Renal cortex interstitium (tissue), 11 donors: ENCODE measurements around the gene ZFPL1. TPM values are rescaled to one million over a fixed set of nuclear protein-coding genes. Genes with fewer than 3 reads are reported as not detected.

ENCODE experiments used
- DNase-seq, 11 donors: peaks; one replicate each; pipeline ENCODE4 v3.0.0-alpha.2; 2013; ENCODE audit warnings: low read depth in 9 of 11, low spot score in 4 of 11; ENCODE audit errors: extremely low read depth in 1 of 11
- polyA plus RNA-seq, 3 donors: library from polyadenylated mRNA; unstranded; fragments of 120-200 nt; gene quantifications; one replicate each; pipeline ENCODE4 v1.2.1, GENCODE V29; 2013; ENCODE audit not compliant: insufficient read length in 3 of 3

Gene ZFPL1
- polyA plus RNA-seq, 3 donors = 26.6 to 38.4 (median 30.7) TPM

- peak in 10 of 11 donors; percentile 72 to 91 (median 82) for DNase-seq
These were observed 50.4 kb downstream of the ZFPL1 start, which contains the start of gene SYVN1 for GRCh38 chr11:65134240-65134951. SYVN1 (minus strand) TSS chr11:65134519; CDS start chr11:65133601, 918 bp downstream.

GRCh38 chr11:65134952-65135632 is 51.1 kb downstream of the ZFPL1 start:
- peak; percentile 82 to 96 (median 92) for DNase-seq

- DNase-seq = no peak
These were observed 51.7 kb downstream of the ZFPL1 start for GRCh38 chr11:65135633-65136145.

- DNase-seq = no peak
These were observed 52.6 kb downstream of the ZFPL1 start for GRCh38 chr11:65136515-65137096.

Other genes starting within 250 kb of the ZFPL1 start
- gene CDC42BPG, start 239.6 kb upstream of the ZFPL1 start, polyA plus RNA-seq = 1 to 10 TPM; 4.0 to 6.3 (median 5.8) TPM
- 10 to 100 TPM; 54.8 to 67.9 (median 60.8) TPM for gene EHD1, start 205.6 kb upstream of the ZFPL1 start, polyA plus RNA-seq
- 10 to 100 TPM; 16.7 to 25.3 (median 21.7) TPM for gene ATG2A, start 167.0 kb upstream of the ZFPL1 start, polyA plus RNA-seq
- gene PPP2R5B, start 159.5 kb upstream of the ZFPL1 start, polyA plus RNA-seq = 10 to 100 TPM; 15.2 to 18.4 (median 16.1) TPM
- 1 to 10 TPM; 1.6 to 3.0 (median 2.4) TPM for gene GPHA2, start 148.3 kb upstream of the ZFPL1 start, polyA plus RNA-seq
- gene MAJIN, start 112.1 kb upstream of the ZFPL1 start, polyA plus RNA-seq = 1 to 10 TPM in 2 of 3 donors, under 1 TPM in 1; 0.76 to 1.2 (median 1.1) TPM
- 1 to 10 TPM; 2.3 to 3.5 (median 3.0) TPM for gene BATF2, start 87.3 kb upstream of the ZFPL1 start, polyA plus RNA-seq
- gene ARL2, start 70.1 kb upstream of the ZFPL1 start, polyA plus RNA-seq = 10 to 100 TPM; 49.0 to 73.9 (median 63.6) TPM
- gene SNX15, start 56.8 kb upstream of the ZFPL1 start, polyA plus RNA-seq = 10 to 100 TPM; 21.4 to 33.1 (median 27.1) TPM
- 10 to 100 TPM in 2 of 3 donors, 1 to 10 TPM in 1; 8.8 to 18.6 (median 10.5) TPM for gene SAC3D1, start 43.0 kb upstream of the ZFPL1 start, polyA plus RNA-seq
- 10 to 100 TPM in 2 of 3 donors, 1 to 10 TPM in 1; 9.5 to 14.5 (median 10.7) TPM for gene NAALADL1, start 25.7 kb upstream of the ZFPL1 start, polyA plus RNA-seq
- 10 to 100 TPM; 16.3 to 24.5 (median 20.1) TPM for gene CDCA5, start 182 bp upstream of the ZFPL1 start, polyA plus RNA-seq
- 100 to 1,000 TPM in 2 of 3 donors, 10 to 100 TPM in 1; 85.0 to 146 (median 138) TPM for gene VPS51, start 12.0 kb downstream of the ZFPL1 start, polyA plus RNA-seq
- gene TM7SF2, start 27.6 kb downstream of the ZFPL1 start, polyA plus RNA-seq = 10 to 100 TPM; 66.3 to 91.9 (median 82.8) TPM
- gene ZNHIT2, start 33.5 kb downstream of the ZFPL1 start, polyA plus RNA-seq = 1 to 10 TPM; 5.3 to 9.4 (median 9.1) TPM
- 100 to 1,000 TPM; 528 to 810 (median 808) TPM for gene FAU, start 37.9 kb downstream of the ZFPL1 start, polyA plus RNA-seq
- 10 to 100 TPM; 55.7 to 59.3 (median 57.2) TPM for gene MRPL49, start 38.1 kb downstream of the ZFPL1 start, polyA plus RNA-seq
- 10 to 100 TPM; 47.9 to 53.6 (median 52.1) TPM for gene SYVN1, start 50.3 kb downstream of the ZFPL1 start, polyA plus RNA-seq
- not detected for gene SPDYC, start 86.0 kb downstream of the ZFPL1 start, polyA plus RNA-seq
- gene CAPN1, start 97.7 kb downstream of the ZFPL1 start, polyA plus RNA-seq = 100 to 1,000 TPM in 2 of 3 donors, 10 to 100 TPM in 1; 82.9 to 105 (median 104) TPM
- 10 to 100 TPM; 23.8 to 31.1 (median 27.8) TPM for gene POLA2, start 177.7 kb downstream of the ZFPL1 start, polyA plus RNA-seq
- 10 to 100 TPM in 2 of 3 donors, 1 to 10 TPM in 1; 8.8 to 12.7 (median 11.3) TPM for gene CDC42EP2, start 230.6 kb downstream of the ZFPL1 start, polyA plus RNA-seq
- gene DPF2, start 249.6 kb downstream of the ZFPL1 start, polyA plus RNA-seq = 10 to 100 TPM; 87.8 to 95.3 (median 90.7) TPM